HepG2 (cell line): ENCODE results near the gene UNC5B. TPM values are rescaled to one million over a fixed set of nuclear protein-coding genes. Genes with fewer than 3 reads are reported as not detected.

Experiments
- ATF1 ChIP-seq: IDR thresholded peaks from 2 replicates; pipeline ENCODE4 v1.6.1; 2016; ENCODE audit warnings: mild to moderate bottlenecking, control low read depth
- ATF6 ChIP-seq: sonication (generic); formaldehyde crosslinking; conservative IDR thresholded peaks from 2 replicates; pipeline ENCODE4 v1.4.0; 2020; ENCODE audit warnings: missing genetic modification reagents
- CERS6 ChIP-seq: sonication (generic); formaldehyde crosslinking; IDR thresholded peaks from 2 replicates; pipeline ENCODE4 v1.5.0; 2020; ENCODE audit warnings: missing genetic modification reagents
- FOXA3 ChIP-seq: IDR thresholded peaks from 2 replicates; pipeline ENCODE4 v1.6.1; 2016; ENCODE audit warnings: missing genetic modification reagents, missing compliant biosample characterization
- GZF1 ChIP-seq: sonication (generic); formaldehyde crosslinking; IDR thresholded peaks from 2 replicates; pipeline ENCODE4 v1.5.1; 2020; ENCODE audit warnings: mild to moderate bottlenecking, missing genetic modification reagents
- HCFC1 ChIP-seq: fragments of 150-350 bp; IDR thresholded peaks from 2 replicates; pipeline ENCODE4 v1.6.1; 2014; ENCODE audit warnings: low read depth, low read length
- HMG20A ChIP-seq: IDR thresholded peaks from 2 replicates; pipeline ENCODE4 v1.6.1; 2016; ENCODE audit warnings: borderline replicate concordance
- HOXD1 ChIP-seq: sonication (generic); formaldehyde crosslinking; IDR thresholded peaks from 2 replicates; pipeline ENCODE4 v1.5.0; 2020; ENCODE audit warnings: missing genetic modification reagents
- JDP2 ChIP-seq: sonication (generic); formaldehyde crosslinking; IDR thresholded peaks from 2 replicates; pipeline ENCODE4 v1.8.1; 2022; ENCODE audit warnings: missing genetic modification reagents, borderline replicate concordance
- MEF2D ChIP-seq: sonication (generic); formaldehyde crosslinking; IDR thresholded peaks from 2 replicates; pipeline ENCODE4 v1.5.1; 2020; ENCODE audit warnings: mild to moderate bottlenecking, missing genetic modification reagents
- NR2F6 ChIP-seq, 2 experiments: IDR thresholded peaks; 2 replicates each; pipeline ENCODE4 v1.6.1; 2016; ENCODE audit warnings: antibody characterized with exemption in 1 of 2, mild to moderate bottlenecking in 1 of 2
- PCBP1 ChIP-seq: fragments of 200-400 bp; formaldehyde crosslinking; IDR thresholded peaks from 2 replicates; pipeline ENCODE4 v1.6.1; 2017; ENCODE audit warnings: mild to moderate bottlenecking, low read depth, low read length, borderline replicate concordance
- RBAK ChIP-seq: sonication (generic); formaldehyde crosslinking; IDR thresholded peaks from 2 replicates; pipeline ENCODE4 v1.5.1; 2020; ENCODE audit warnings: mild to moderate bottlenecking, missing genetic modification reagents
- REXO4 ChIP-seq: sonication (generic); formaldehyde crosslinking; IDR thresholded peaks from 2 replicates; pipeline ENCODE4 v1.8.0; 2022; ENCODE audit warnings: missing genetic modification reagents, mild to moderate bottlenecking, borderline replicate concordance
- RFX1 ChIP-seq: fragments of 450-650 bp; IDR thresholded peaks from 2 replicates; pipeline ENCODE4 v1.6.1; 2017
- SALL2 ChIP-seq: sonication (generic); formaldehyde crosslinking; IDR thresholded peaks from 2 replicates; pipeline ENCODE4 v1.8.1; 2023; ENCODE audit warnings: mild to moderate bottlenecking, missing genetic modification reagents, inconsistent platforms
- SIX4 ChIP-seq: sonication (generic); formaldehyde crosslinking; IDR thresholded peaks from 2 replicates; pipeline ENCODE4 v1.4.0; 2020; ENCODE audit warnings: missing genetic modification reagents
- TEAD3 ChIP-seq: optimal IDR thresholded peaks from 2 replicates; pipeline ENCODE3; 2016; ENCODE audit warnings: borderline replicate concordance
- TOPORS ChIP-seq: sonication (generic); formaldehyde crosslinking; IDR thresholded peaks from 2 replicates; pipeline ENCODE4 v1.8.0; 2023; ENCODE audit warnings: mild to moderate bottlenecking, missing genetic modification reagents
- YEATS4 ChIP-seq: sonication (generic); formaldehyde crosslinking; IDR thresholded peaks from 2 replicates; pipeline ENCODE4 v1.4.0; 2020; ENCODE audit warnings: missing genetic modification reagents, borderline replicate concordance
- ZEB1 ChIP-seq: IDR thresholded peaks from 2 replicates; pipeline ENCODE4 v1.6.1; 2012; ENCODE audit warnings: mild to moderate bottlenecking, low read depth, inconsistent platforms; ENCODE audit not compliant: insufficient replicate concordance
- ZFP36 ChIP-seq: fragments of 150-350 bp; IDR thresholded peaks from 2 replicates; pipeline ENCODE4 v1.6.1; 2018; ENCODE audit warnings: borderline replicate concordance, low read length, low read depth; ENCODE audit not compliant: partially characterized antibody
- ZFP36L2 ChIP-seq: sonication (generic); formaldehyde crosslinking; IDR thresholded peaks from 2 replicates; pipeline ENCODE4 v1.4.0; 2020; ENCODE audit warnings: missing genetic modification reagents
- ZFP90 ChIP-seq: sonication (generic); formaldehyde crosslinking; IDR thresholded peaks from 2 replicates; pipeline ENCODE4 v1.8.0; 2022; ENCODE audit warnings: missing genetic modification reagents, mild to moderate bottlenecking, inconsistent platforms, borderline replicate concordance
- ZNF143 ChIP-seq: sonication (generic); formaldehyde crosslinking; IDR thresholded peaks from 2 replicates; pipeline ENCODE4 v1.4.0; 2020; ENCODE audit warnings: missing genetic modification reagents
- ZNF432 ChIP-seq: sonication (generic); formaldehyde crosslinking; IDR thresholded peaks from 2 replicates; pipeline ENCODE4 v1.5.0; 2020; ENCODE audit warnings: missing genetic modification reagents, mild to moderate bottlenecking, borderline replicate concordance
- ZNF75D ChIP-seq: sonication (generic); formaldehyde crosslinking; IDR thresholded peaks from 2 replicates; pipeline ENCODE4 v1.8.1; 2023; ENCODE audit warnings: missing genetic modification reagents, mild to moderate bottlenecking, borderline replicate concordance
- ZNF776 ChIP-seq: sonication (generic); formaldehyde crosslinking; IDR thresholded peaks from 2 replicates; pipeline ENCODE4 v1.4.0; 2020; ENCODE audit warnings: mild to moderate bottlenecking, missing genetic modification reagents
- ZNF780A ChIP-seq: sonication (generic); formaldehyde crosslinking; IDR thresholded peaks from 2 replicates; pipeline ENCODE4 v1.8.0; 2022; ENCODE audit warnings: mild to moderate bottlenecking, missing genetic modification reagents, moderate library complexity
- ZNF879 ChIP-seq: sonication (generic); formaldehyde crosslinking; IDR thresholded peaks from 2 replicates; pipeline ENCODE4 v1.8.1; 2023; ENCODE audit warnings: missing genetic modification reagents
- ZSCAN20 ChIP-seq: sonication (generic); formaldehyde crosslinking; IDR thresholded peaks from 2 replicates; pipeline ENCODE4 v1.4.0; 2020; ENCODE audit warnings: missing genetic modification reagents, mild to moderate bottlenecking, borderline replicate concordance
- polyA plus RNA-seq, 8 experiments: library from polyadenylated mRNA; depleted of rRNA in 3 of 8; stranded (reverse) in 7 of 8; unstranded in 1 of 8; fragments of >200 nt; fragmentation: Illumina TruSeq in 4 of 8; extraction: Trizol in 4 of 8; gene quantifications; 2 replicates each; pipeline versions ENCODE4 v1.2.1 to v1.2.3, GENCODE V29; 2011 to 2016; ENCODE audit warnings: low read depth in 4 of 8, missing spikeins in 1 of 8, mixed read lengths in 1 of 8; ENCODE audit not compliant: insufficient read depth in 1 of 8
- total RNA-seq, 5 experiments: library from RNA; depleted of rRNA; stranded (reverse); fragments of >200 nt; fragmentation: Illumina TruSeq; extraction: Trizol; gene quantifications; 2 replicates each; pipeline ENCODE4 v1.2.3, GENCODE V29; 2016; ENCODE audit warnings: low read depth in 1 of 5

The UNC5B gene
- total and polyA plus RNA-seq, 2 of the 13 experiments (the other 11 are each of a cell fraction or from before 2014, with no cell fraction given), result 0.07 TPM

GRCh38 chr10:71347587-71348395, 135.4 kb downstream of the UNC5B start (continued):
- TF ChIP-seq ZNF879 (no peak), ZNF432 (CRISPR knock-in tag) (no peak), HOXD1 (CRISPR knock-in tag) (0 out of 2 replicates have a peak, but pooled peaks have one; percentile 75), JDP2 (no peak), GZF1 (CRISPR knock-in tag) (no peak), RFX1 (no peak), REXO4 (CRISPR knock-in tag) (no peak), CERS6 (CRISPR knock-in tag) (no peak), ZFP90 (peak; percentile 72; the same call in 1 of the 2 replicates), HMG20A (CRISPR knock-in tag) (peak; percentile 66; the same call in 1 of the 2 replicates), ZEB1 (no peak), SALL2 (peak; percentile 89), RBAK (CRISPR knock-in tag) (no peak), ZSCAN20 (CRISPR knock-in tag) (no peak), NR2F6 (IDR thresholded peaks at IDR 0.05) (no peak; the same call in 1 of the 2 replicates), NR2F6 (CRISPR knock-in tag; IDR thresholded peaks at IDR 0.05) (peak; percentile 80), ZNF780A (CRISPR knock-in tag) (no peak), ATF1 (CRISPR knock-in tag) (no peak), ZNF776 (no peak), TOPORS (CRISPR knock-in tag) (no peak), ATF6 (CRISPR knock-in tag) (no peak; the same call in 1 of the 2 replicates), SIX4 (CRISPR knock-in tag) (0 out of 2 replicates have a peak, but pooled peaks have one; percentile 35), YEATS4 (CRISPR knock-in tag) (peak; percentile 72), ZFP36 (no peak), HCFC1 (no peak), MEF2D (peak; percentile 56; the same call in 1 of the 2 replicates), ZNF75D (CRISPR knock-in tag) (no peak), PCBP1 (no peak), TEAD3 (CRISPR knock-in tag) (peak; percentile 84), ZNF143 (peak; percentile 69), FOXA3 (CRISPR knock-in tag) (peak; percentile 92), ZFP36L2 (CRISPR knock-in tag) (no peak)
